Stimulated activated effector memory CD8-positive, alpha-beta T cell treated with anti-CD3 and anti-CD28 coated beads, Interleukin-12 subunit alpha, Interleukin-12 subunit beta, amount 100 ng/mL, for 72 hours (primary cell): Measurements from ENCODE around the gene CFAP54.
"Not testable (repeated sequence)": the region's sequence is repeated elsewhere in the genome, so short reads cannot be mapped to it uniquely, and the experiment has no call there.

Experiments
- ATAC-seq: fragments of 150-1000 bp; cut with Tn5 transposase; 2 replicates; pipeline ENCODE4 v1.10.0; 2021
- DNase-seq, 2 donors: peaks; one replicate each; pipeline ENCODE4 v3.0.0; 2021 to 2022; ENCODE audit warnings: low spot score in 2 of 2
- H3K27ac Mint-ChIP-seq: one replicate; pipeline ENCODE4 v1.8.0; 2022; ENCODE audit warnings: mild to moderate bottlenecking, mixed read lengths
- H3K36me3 Mint-ChIP-seq: one replicate; pipeline ENCODE4 v1.8.0; 2022; ENCODE audit warnings: mild to moderate bottlenecking, mixed read lengths
- H3K4me1 Mint-ChIP-seq: one replicate; pipeline ENCODE4 v1.8.0; 2022; ENCODE audit warnings: mixed read lengths
- H3K4me3 Mint-ChIP-seq: one replicate; pipeline ENCODE4 v1.8.0; 2022; ENCODE audit warnings: mild to moderate bottlenecking, mixed read lengths
- H3K9me3 Mint-ChIP-seq: one replicate; pipeline ENCODE4 v1.8.0; 2022; ENCODE audit warnings: mixed read lengths

CFAP54 gene

DNA sequence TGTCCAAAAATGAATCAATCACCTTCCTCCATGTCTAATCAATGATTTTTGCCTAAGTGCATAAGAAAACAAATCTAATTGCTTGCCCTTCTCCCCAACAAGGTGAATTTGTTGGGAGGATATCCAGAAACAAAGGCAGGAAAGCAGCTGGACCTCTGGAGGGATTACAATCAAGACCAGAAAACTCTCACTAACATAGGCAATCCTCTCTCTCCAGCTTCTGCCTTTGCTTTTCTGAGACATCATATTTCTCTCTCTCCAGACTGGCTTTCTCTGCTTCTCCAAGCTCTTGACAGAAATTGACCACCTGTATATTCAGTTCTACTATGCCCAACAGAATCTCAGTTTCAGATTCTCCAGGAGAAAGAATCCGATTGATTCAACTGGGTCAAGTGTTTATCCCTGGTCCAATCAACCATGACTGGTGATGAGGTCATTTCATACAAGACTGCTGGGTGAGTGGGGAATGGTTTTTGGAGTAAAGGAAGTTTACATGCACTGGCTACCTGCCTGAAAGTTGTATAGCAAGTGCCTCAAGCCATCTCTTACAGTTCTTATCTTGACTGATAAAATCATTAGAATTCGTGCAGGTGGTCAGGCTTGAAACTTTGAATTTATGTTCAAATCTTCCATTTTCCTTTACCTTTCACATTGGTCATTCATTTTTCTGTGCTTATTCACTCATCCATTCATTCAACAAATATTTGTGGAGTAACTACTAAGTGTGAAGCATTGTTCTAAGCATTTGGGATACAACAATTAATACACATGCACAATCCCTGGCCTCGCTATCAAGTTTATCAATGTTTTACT, 22.2 kb upstream of the CFAP54 start:
- peaks cover 5% of the 10 kb centered on the region for H3K9me3 Mint-ChIP-seq
- H3K4me3 Mint-ChIP-seq = no peak overlapping the region
- ATAC-seq (no peak), DNase-seq (no peak)
- H3K4me1 Mint-ChIP-seq = peaks cover 2% of the 10 kb centered on the region
- no peaks in the 10 kb centered on the region for H3K36me3 Mint-ChIP-seq
- no peak overlapping the region for H3K27ac Mint-ChIP-seq

DNA sequence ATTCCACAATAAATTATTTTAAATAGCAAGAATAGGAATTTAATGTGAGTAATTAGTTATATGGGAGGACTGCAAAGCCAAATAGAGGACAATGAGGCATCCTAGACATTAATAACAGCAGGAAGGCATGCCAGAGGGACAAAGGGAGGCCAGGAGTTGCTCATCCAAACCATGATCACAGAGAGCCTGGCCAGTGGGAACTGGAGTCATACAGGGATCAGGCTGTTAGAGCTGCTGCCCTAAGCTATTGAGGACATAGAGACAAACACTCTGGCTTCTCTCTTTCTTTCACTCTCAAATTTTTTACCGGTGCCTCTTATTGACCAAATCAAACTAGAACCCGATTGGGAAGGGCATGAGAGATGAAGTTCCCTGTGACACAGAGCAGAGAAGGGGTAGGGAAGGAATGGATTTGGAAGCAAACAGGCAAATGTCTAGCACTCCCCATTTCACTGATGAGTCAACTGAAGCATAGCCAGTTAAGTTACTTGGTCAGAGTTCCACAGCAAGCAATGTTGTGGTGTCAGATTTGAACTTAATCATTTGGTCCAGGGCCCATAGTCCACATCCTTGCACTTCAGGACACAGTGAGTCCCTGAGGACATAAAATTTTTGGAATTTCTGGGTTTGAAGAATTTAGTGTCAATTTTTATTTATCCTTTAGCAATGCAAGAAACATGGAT, 17.9 kb upstream of the CFAP54 start:
- no peak overlapping the region for H3K27ac Mint-ChIP-seq
- peaks cover 22% of the 10 kb centered on the region for H3K4me1 Mint-ChIP-seq
- H3K9me3 Mint-ChIP-seq = peaks cover 5% of the 10 kb centered on the region

DNA sequence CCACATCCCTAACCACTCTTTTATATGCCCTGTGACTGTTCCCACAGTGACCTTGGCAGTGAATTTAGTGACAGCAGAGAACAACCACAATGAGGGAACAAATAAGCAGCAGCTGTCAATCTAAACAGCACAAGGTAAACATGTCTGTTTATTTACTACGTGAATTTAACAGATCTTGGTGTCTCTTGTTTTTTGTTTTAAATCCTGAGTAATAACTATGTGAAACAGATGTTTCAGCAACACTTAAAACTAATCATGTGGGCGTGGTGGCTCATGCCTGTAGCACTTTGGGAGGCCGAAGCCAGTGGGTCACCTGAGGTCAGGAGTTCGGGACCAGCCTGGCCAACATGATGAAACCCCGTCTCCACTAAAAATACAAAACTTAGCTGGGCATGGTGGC, 17.0 kb upstream of the CFAP54 start:
- Mint-ChIP-seq H3K36me3 (no peaks in the 10 kb centered on the region), H3K4me1 (peaks cover 22% of the 10 kb centered on the region), H3K27ac (no peak overlapping the region), H3K4me3 (no peak overlapping the region), H3K9me3 (peaks cover 5% of the 10 kb centered on the region)
- ATAC-seq (no peak), DNase-seq (no peak)

More for the DNA sequence above, 17.9 kb upstream of the CFAP54 start:
- ATAC-seq (no peak), DNase-seq (no peak)
- Mint-ChIP-seq H3K36me3 (no peaks in the 10 kb centered on the region), H3K4me3 (no peak overlapping the region)

DNA sequence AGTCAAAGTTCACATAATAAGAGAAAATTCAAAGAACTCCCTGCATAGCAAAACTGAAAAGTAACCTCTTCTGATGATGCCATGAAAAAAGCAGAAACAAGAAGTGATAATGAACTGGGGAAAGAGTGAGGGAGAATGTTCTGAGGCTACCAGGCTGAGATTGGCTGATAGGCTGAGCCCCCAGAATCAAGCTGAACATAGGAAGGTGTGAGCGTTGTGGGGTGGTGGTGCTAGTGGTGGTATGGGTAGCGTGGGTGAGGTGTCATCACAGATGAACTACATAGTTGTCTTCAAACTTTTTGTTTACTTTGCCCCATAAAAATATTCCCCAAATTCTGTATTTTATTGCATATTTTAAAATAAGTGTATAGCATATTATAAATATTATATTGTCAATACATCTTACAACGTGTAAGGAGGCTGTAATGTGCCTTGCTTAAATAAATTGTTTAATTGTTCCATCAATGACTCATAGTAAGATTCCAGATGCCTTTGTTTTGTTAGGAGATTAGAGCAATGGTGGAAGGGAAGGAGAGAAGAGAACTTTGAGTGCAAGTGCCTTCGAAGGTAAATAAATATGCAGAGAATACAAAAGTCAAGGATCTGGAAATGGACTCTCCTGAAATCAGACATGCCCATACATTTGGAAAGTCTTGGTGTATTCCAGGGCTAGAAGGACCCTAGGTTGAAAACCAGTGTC, 15.8 kb upstream of the CFAP54 start:
- Mint-ChIP-seq H3K4me1 (peaks cover 22% of the 10 kb centered on the region), H3K27ac (no peak overlapping the region), H3K9me3 (peaks cover 5% of the 10 kb centered on the region), H3K4me3 (peak overlapping the region; percentile 4), H3K36me3 (no peaks in the 10 kb centered on the region)
- ATAC-seq = peak; percentile 96
- DNase-seq = peak in 1 of 2 donors; percentile 6

DNA sequence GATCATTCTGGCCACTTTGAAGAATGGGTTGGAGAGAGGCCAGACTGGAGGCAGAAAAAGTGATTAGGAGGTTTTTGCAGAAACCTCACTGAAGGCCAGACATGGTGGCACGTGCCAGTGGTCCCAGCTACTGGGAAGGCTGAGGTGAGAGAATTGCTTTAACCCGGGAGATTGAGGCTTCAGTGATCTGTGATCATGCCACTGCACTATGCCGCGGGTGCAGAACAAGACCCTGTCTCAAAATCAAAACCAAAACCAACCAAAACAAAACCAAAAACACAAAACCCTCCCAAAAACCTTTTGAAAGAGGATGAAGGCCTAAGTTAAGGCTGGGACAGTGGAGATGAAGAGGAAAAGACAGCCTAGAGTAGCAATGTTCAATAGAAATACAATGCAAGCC, 15.2 kb upstream of the CFAP54 start:
- ATAC-seq = no peak
- no peak for DNase-seq
- Mint-ChIP-seq H3K36me3 (no peaks in the 10 kb centered on the region), H3K4me1 (peaks cover 22% of the 10 kb centered on the region), H3K27ac (no peak overlapping the region), H3K9me3 (peaks cover 5% of the 10 kb centered on the region), H3K4me3 (no peak overlapping the region)

DNA sequence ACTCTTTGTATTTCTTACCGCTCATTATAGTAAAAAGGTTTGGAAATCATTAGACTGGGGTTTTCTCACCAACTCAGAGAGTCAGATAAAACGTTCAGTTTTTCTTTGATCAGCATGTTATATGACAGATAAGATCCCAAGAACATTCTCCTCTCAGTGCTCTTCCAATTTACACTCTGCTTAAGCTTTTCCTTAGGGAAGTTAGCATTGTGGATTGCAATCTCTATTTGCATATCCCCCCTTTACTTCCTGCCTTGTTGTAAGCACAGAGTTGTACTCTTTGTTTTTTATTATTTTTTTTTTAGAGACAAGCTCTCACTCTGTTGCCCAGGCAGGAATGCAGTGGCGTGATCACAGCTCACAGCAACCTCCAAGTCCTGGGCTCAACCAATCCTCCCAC, 11.4 kb upstream of the CFAP54 start:
- Mint-ChIP-seq H3K27ac (peak overlapping the region; percentile 64), H3K36me3 (no peaks in the 10 kb centered on the region), H3K9me3 (no peaks in the 10 kb centered on the region), H3K4me1 (peaks cover 14% of the 10 kb centered on the region), H3K4me3 (no peak overlapping the region)
- no peak for ATAC-seq
- DNase-seq = no peak

DNA sequence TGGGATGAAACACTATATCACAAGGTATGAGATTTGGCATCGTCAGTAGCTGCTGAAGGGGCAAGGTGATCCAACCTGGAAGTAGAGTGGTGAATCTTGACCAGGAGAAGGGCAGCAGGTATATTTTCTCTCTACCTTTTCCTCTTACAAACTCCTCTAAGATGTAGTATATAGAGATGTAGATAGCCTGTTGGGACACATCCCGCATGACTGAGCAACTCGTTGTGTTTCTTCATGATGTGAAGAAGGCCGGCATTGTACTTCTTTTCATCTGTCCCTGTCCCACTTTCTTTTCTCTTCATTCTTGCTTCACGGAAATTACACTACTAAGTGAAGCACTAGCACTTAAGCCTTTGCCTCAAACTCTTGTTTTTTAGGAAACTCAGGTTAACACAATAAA, 7.3 kb upstream of the CFAP54 start:
- no peak for ATAC-seq
- H3K27ac Mint-ChIP-seq = no peak overlapping the region
- H3K36me3 Mint-ChIP-seq = peaks cover 13% of the 10 kb centered on the region
- no peak overlapping the region for H3K4me3 Mint-ChIP-seq
- no peaks in the 10 kb centered on the region for H3K9me3 Mint-ChIP-seq
- no peak for DNase-seq
- H3K4me1 Mint-ChIP-seq = peaks cover 16% of the 10 kb centered on the region

DNA sequence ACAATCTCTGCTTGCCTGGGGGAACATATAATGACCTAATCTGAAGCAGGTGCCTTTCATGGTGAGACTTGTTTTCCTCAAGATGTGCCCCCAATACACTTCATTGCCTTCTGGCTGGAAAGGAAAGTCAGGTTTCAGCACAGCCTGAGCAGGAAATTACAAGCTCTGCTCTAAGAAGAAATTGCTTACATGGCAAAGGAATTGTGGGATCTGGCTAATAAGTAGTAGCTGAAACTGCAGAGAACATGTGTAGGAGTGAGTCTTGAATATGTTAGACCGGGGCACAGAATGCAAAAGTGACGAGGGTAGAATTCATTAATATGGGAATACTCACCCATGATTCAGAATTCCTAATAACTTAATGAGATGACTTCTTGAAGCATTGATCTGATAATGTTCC, 6.3 kb upstream of the CFAP54 start:
- ATAC-seq (no peak), DNase-seq (no peak)
- Mint-ChIP-seq H3K4me3 (no peak overlapping the region), H3K27ac (no peak overlapping the region), H3K9me3 (no peaks in the 10 kb centered on the region), H3K4me1 (peaks cover 16% of the 10 kb centered on the region), H3K36me3 (peaks cover 13% of the 10 kb centered on the region)

DNA sequence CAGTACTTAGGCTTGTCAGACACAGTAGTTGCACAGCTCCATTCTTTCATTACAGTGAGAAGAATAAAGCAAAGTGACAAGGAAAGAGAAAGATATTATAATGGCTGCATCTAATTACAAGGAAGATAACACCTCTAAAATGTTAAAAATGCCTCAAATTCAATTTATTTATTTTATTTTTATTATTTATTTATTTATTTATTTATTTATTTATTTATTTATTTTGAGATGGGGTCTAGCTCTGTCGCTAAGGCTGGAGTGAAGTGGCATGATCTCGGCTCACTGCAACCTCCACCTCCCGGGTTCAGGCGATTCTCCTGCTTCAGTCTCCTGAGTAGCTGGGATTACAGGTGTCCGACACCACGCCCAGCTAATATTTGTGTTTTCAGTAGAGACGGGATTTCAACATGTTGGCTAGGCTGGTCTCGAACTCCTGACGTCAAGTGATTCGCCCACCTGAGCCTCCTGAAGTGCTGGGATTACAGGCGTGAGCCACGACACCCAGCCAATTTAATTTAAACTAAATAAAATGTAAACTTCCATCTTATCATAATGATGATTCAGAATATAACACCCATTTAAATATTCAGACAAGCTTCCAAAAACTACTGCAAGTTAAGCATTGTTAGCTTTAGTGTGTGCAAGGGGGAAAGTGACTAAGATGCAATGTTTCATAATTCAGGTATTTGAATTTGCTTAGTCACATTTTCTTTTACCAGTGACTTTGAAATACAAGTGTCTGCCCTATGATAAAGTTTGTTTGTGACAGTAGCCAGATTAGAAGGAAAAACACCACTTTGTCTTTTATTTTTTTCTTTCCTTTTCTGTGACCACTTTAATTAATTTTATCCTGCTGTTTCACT, 2.4 kb upstream of the CFAP54 start:
- ATAC-seq = no peak
- no peak overlapping the region for H3K27ac Mint-ChIP-seq
- H3K4me1 Mint-ChIP-seq = peaks cover 23% of the 10 kb centered on the region
- no peaks in the 10 kb centered on the region for H3K9me3 Mint-ChIP-seq
- H3K36me3 Mint-ChIP-seq = peaks cover 13% of the 10 kb centered on the region
- no peak overlapping the region for H3K4me3 Mint-ChIP-seq
- DNase-seq = no peak

DNA sequence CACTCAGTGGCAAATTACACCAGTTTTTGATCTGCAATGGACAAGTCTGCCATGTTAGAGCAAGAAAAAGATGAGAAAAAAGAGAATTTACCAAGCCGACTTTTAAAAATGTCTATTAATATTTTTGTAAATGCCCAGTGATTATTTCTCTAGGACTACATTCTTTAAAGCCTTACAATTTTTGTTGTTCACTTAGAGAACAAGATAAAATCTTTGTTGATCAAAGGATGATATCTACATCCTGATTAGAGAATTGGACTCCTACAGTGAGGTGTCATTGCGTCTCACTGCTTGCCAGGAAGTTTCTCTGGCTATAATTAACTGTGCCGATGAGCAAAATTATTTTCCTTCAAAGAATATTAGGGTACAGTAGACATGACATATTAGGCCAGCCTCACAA, 1.7 kb upstream of the CFAP54 start:
- Mint-ChIP-seq H3K4me1 (peaks cover 23% of the 10 kb centered on the region), H3K9me3 (no peaks in the 10 kb centered on the region), H3K4me3 (no peak overlapping the region), H3K36me3 (peaks cover 13% of the 10 kb centered on the region), H3K27ac (no peak overlapping the region)
- no peak for ATAC-seq
- DNase-seq = no peak

DNA sequence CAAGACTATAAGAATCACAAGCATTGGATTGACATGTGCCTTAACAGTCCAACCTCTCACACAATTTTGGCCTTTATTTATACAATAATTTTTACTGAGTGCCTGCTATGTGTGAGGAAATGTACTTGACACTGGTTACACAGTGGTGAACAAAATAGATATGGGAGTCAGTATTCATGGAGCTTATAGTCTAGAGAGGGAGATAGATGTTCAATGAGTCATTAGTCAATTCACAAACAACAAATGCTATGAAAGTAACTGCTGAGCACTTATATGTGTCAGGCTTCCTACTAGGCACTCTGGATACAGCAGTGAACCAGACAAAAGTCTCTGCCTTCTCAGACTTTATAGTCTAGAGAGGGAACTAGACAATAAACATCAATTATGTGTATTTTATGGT, 3.7 kb downstream of the CFAP54 start:
- Mint-ChIP-seq H3K36me3 (no peaks in the 10 kb centered on the region), H3K27ac (no peak overlapping the region), H3K4me3 (no peak overlapping the region), H3K4me1 (peaks cover 13% of the 10 kb centered on the region), H3K9me3 (no peaks in the 10 kb centered on the region)
- DNase-seq (no peak), ATAC-seq (no peak)

DNA sequence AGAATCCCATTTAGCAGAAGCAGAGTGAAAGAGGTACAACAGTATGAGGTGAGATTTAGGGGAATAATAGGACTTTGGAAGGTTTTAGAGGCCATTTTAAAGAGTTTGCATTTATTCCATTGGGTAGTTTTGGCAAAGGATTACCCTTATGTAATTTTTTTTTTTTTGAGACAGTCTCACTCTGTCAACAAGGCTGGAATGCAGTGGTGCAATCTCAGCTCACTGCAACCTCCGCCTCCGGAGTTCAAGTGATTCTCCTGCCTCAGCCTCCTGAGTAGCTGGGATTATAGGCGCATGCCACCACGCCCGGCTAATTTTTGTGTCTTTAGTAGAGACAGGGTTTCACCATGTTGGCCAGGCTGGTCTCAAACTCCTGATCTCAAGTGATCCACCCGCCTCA, 4.8 kb downstream of the CFAP54 start:
- DNase-seq, H3K9me3 Mint-ChIP-seq, H3K36me3 Mint-ChIP-seq, H3K27ac Mint-ChIP-seq, H3K4me3 Mint-ChIP-seq, ATAC-seq: not testable (repeated sequence)
- peaks cover 13% of the 10 kb centered on the region for H3K4me1 Mint-ChIP-seq

DNA sequence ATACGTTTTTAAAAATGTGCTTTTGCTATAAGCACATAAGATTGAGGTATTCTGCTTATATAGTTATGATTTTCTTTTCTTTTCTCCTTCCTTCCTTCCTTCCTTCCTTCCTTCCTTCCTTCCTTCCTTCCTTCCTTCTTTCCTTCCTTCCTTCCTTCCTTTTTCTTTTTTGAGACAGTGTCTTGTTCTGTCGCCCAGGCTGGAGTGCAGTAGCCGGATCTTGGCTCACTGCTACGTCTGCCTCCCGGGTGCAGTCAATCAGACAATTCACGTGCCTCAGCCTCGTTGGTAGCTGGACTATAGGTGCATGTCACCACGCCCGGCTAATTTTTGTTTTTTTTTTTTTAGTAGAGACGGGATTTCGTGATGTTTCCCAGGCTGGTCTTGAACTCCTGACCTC, 5.8 kb downstream of the CFAP54 start:
- no peak for ATAC-seq
- H3K27ac Mint-ChIP-seq = no peak overlapping the region
- no peaks in the 10 kb centered on the region for H3K9me3 Mint-ChIP-seq
- no peak for DNase-seq
- no peaks in the 10 kb centered on the region for H3K36me3 Mint-ChIP-seq
- H3K4me1 Mint-ChIP-seq = peaks cover 10% of the 10 kb centered on the region
- peak overlapping the region; percentile 21 for H3K4me3 Mint-ChIP-seq

DNA sequence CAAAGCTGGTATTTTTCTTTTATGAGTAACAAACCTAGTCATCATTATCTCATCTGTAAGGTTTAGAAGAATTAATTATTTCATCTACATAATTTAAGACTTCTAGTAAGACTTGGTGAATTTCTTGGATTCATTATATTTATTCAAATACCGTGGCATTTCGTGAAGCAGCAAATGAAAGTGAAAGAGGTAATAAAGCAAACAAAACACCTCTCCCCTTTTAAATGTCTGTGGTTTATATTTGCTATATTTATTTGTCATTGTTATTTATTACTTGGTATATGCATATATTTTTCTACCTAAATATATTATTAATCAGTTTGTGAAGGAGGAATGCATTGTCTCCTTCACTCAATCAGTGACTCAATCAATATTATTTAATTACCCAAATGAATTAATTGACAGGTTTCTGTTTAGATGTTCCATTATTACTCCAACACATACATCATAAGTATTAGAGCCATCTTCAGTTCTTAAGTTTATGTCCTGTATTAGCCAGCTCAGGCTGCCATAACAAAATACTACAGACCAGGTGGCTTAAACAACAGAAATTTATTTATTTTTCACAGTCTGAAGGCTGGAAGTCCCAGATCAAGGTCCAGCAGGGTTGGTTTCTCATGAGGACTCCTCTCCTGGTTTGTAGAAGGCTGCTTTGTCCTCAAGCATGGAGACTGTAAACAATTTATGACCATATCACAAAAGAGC, 6.6 kb downstream of the CFAP54 start:
- no peaks in the 10 kb centered on the region for H3K9me3 Mint-ChIP-seq
- no peak for ATAC-seq
- H3K4me1 Mint-ChIP-seq = peaks cover 17% of the 10 kb centered on the region
- H3K4me3 Mint-ChIP-seq = no peak overlapping the region
- no peak for DNase-seq
- H3K36me3 Mint-ChIP-seq = no peaks in the 10 kb centered on the region
- H3K27ac Mint-ChIP-seq = no peak overlapping the region
